Ovary (tissue), 3 donors: ENCODE results near the gene NRCAM.

Source experiments
- CTCF ChIP-seq, 3 donors: fragments of 450-650 bp in 2 of 3; fragments of 200-600 bp in 1 of 3; IDR thresholded peaks; one replicate each; pipeline versions ENCODE4 v1.5.1 to v1.8.0; 2016 to 2022; ENCODE audit warnings: antibody characterized with exemption in 3 of 3, mild to moderate bottlenecking in 1 of 3
- EP300 ChIP-seq: sonication (generic); formaldehyde crosslinking; IDR thresholded peaks from one replicate; pipeline ENCODE4 v1.6.1; 2017; ENCODE audit warnings: antibody characterized with exemption
- donor health status: DM: no; HTN: no; CAD: no.

- TF ChIP-seq CTCF (IDR thresholded peaks at IDR 0.05) (peak in 2 of 3 donors; percentile 47 to 60), EP300 (no peak)
These were observed 41.0 kb upstream of the NRCAM start for GRCh38 chr7:108497082-108497725.
